Inflammatory macrophage (primary cell): Measurements from ENCODE around the gene ARHGAP22.

ENCODE experiments used
- DNase-seq, 2 donors: peaks; one replicate each; pipeline ENCODE4 v3.0.0-alpha.2; 2020 to 2022

Gene ARHGAP22

DNA sequence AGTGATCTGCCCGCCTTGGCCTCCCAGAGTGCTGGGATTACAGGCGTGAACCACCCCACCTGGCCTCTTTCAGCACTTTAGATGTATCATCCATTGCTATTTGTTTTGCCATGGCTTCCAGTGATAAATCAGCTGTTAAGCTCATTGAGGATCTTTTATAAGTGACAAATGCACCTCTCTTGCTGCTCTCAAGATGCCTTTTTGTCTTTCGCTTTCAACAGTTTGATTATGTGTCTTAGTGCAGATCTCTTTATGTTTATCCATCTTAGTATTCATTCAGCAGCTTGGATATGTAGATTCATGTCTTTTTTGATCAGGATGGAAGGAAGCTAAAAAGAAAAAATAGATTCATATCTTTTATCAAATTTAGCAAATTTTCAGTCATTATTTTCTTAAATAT, 192.8 kb downstream of the ARHGAP22 start:
- no peak for DNase-seq

GRCh38 chr10:48411510-48411909, 193.4 kb downstream of the ARHGAP22 start:
- no peak for DNase-seq

DNA sequence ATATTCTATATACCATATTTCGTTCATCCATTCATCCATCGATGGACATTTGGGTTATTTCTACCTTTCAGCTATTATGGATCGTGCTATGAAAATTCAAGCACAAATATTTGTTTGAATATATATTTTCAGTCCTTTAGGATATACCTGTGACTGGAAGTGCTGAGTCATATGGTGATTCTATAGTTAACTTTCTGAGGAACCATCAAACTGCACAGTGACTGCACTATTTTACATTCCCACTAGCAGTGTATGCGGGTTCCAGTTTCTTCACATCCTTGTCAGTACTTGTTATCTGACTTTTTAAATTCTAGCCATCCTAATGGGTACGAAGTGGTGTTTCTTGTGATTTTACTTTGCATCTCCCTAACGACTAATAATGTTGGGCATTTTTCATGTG, 194.4 kb downstream of the ARHGAP22 start:
- no peak for DNase-seq

GRCh38 chr10:48406658-48407057, 198.2 kb downstream of the ARHGAP22 start:
- DNase-seq = no peak

- DNase-seq = peak; percentile 8 to 36
Measured at GRCh38 chr10:48406204-48406603, 198.7 kb downstream of the ARHGAP22 start.

DNA sequence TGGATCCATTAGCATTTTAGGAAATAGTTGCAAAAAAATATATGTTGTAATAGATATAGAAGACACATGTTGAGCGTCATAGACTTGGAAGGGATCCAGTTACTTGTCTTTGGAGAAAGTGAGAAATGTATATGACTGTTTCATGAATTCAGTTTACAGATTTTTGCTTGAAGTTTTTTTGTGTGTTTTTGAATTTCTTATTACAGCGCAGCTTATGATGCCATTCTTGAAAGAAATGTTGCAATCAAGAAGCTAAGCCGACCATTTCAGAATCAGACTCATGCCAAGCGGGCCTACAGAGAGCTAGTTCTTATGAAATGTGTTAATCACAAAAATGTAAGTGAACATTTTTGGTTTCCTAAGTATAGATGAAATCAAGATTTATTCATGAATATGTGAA, 200.2 kb downstream of the ARHGAP22 start:
- DNase-seq = peak; percentile 74 to 79

DNA sequence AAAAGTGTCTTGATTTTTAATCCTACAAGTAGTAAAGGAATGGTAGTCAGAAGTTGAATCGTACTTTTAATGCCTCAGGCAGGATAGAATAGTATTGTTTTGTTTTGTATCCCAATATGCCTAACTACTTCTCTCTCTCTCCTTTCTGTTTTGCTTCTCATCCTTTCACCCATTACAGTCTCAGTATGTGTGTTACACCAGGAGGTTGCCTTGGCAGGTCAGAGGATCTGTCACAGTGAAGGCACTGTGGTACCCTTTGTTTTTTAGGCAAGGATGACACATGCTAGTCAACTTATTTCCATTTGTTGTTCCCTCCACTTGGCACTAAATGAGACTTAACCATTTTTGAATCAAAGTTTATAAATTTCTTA, 204.0 kb downstream of the ARHGAP22 start:
- DNase-seq = no peak

DNA sequence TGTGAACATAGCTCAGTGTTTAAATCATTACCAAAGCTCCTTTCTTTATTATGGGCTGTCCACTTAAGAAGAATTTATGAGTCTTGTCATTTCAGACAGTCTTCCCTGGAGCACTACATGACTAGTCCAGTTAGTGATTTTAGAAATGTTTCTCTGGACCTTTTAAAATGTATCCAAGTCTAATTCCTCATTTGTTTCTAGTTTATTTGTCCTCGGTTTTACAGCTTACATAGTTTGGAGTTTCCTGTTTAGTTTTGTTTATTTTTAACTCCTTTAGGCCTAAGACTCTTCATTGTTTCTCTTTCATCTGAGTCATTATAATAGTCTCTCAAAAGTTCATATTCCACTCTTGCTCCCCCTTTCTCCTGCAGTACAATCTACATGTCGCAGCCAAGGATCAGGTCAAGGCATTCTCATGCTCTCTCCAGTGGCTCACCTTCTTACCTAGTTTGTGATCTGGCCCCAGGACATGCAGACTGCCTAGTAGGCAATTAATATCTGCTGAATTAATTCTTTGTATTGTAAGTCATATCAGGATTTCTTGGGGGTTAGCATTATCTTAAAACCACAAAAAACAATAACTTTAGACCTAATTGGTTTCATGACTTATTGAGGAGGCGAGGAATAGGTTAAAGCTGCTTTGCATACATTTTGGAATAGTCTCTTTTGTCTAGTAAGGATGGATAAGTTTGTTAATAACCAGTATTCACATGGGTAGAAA, 204.6 kb downstream of the ARHGAP22 start:
- DNase-seq = no peak

DNA sequence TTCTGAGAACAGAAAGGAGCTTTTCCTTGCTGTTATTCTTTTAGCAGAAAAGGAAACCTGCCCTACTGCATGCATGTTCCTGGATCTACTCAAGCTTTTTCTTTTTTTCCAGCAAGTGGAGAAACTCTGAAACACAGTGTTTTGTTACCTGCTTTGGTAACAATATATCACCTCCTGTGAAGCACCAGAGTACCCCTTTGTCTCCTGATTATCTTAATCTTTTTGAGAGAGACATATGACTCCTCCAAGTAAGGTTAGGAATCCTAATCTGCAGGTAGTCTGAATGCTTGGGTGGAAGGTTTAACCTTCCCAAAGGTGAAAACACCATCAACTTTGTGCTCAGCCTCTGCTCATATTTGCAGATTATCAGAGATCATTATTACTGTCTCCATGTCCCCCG, 205.3 kb downstream of the ARHGAP22 start:
- DNase-seq = no peak

DNA sequence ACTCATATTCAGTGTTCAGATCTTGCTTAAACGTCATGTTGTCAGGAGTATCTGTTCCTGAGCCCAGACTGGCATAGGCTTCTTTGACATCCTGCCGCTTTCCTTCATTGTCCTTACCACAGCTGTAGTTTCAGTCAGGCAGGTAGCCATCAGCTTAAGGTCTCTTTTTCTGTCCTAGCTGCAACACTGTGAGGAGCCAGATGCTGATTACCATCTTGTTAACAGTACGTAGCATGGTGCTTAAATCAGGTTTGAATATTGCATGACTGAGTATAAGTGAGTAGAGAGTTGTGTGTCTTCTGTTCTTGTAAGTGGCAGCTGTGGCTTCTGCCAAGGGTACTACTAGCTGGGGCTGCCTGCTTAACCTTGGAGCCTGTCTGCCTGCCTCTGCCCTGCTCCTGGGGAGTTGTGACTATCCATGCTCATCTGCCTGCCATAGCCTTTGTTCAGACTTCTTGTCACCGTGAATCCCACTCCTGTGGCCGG, 205.8 kb downstream of the ARHGAP22 start:
- DNase-seq = no peak

DNA sequence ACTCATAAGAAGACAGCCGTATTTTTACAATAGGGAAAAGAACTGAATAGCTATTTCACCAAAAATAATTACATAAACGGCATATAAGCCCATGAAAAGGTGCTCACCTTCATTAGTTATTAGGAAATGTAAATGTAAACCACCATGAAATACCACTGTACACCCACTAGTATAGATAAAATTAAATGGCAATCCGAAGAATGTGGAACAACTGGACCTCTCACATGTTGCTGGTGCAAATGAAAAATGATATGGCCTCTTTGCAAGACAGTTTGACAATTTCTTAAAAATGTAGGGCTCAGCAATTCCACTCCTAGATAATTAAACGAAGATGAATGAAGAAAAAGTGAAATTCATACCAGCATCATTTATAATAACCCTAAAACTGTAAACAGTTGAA, 206.6 kb downstream of the ARHGAP22 start:
- DNase-seq = no peak
